ENCODE results near the gene NTF3.

- TF ChIP-seq CTCF (IDR thresholded peaks at IDR 0.05) (peak in 4 of 6 experiments; percentile 8 to 52 (median 22)), POLR2A (IDR thresholded peaks at IDR 0.05) (no peak)
Observed at GRCh38 chr12:5428332-5429221, 3.3 kb upstream of the NTF3 start.

Data from upper lobe of left lung (tissue), 4 donors.